Measurements from ENCODE around the gene STH.

The STH gene

DNA sequence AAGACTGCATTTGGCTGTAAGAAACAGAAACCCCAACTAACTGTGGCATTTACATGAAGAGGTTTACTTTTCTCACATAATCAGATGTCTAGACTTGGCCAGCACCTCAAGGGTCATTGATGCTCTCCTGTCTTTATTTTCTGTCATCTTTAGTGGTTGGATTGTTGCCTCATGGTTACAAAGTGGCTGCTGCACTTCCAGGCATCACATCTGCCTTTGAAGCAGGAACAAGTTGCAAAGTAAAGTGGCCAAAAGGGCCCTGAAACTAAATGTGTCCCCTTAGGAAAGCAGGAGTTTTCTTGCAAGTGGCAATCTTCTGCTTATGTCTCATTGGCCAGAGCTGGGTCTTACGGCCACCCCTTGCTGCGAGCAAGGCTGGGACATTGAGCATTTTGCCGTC lies 26.5 kb upstream of the STH start:
- TF ChIP-seq, protein P1, sequence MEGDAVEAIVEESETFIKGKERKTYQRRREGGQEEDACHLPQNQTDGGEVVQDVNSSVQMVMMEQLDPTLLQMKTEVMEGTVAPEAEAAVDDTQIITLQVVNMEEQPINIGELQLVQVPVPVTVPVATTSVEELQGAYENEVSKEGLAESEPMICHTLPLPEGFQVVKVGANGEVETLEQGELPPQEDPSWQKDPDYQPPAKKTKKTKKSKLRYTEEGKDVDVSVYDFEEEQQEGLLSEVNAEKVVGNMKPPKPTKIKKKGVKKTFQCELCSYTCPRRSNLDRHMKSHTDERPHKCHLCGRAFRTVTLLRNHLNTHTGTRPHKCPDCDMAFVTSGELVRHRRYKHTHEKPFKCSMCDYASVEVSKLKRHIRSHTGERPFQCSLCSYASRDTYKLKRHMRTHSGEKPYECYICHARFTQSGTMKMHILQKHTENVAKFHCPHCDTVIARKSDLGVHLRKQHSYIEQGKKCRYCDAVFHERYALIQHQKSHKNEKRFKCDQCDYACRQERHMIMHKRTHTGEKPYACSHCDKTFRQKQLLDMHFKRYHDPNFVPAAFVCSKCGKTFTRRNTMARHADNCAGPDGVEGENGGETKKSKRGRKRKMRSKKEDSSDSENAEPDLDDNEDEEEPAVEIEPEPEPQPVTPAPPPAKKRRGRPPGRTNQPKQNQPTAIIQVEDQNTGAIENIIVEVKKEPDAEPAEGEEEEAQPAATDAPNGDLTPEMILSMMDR (IDR thresholded peaks at IDR 0.05; ENCODE audit: poor library complexity, severe bottlenecking): no peak
- H3K36me3 ChIP-seq (ENCODE audit: low read depth): no peaks in the 10 kb centered on the region
- H3K27ac ChIP-seq (ENCODE audit: poor library complexity, severe bottlenecking): no peak overlapping the region
- H3K4me1 ChIP-seq (ENCODE audit: insufficient read depth, poor library complexity, severe bottlenecking): no peaks in the 10 kb centered on the region
- H3K9me3 ChIP-seq (ENCODE audit: severe bottlenecking): no peaks in the 10 kb centered on the region
- DNase-seq (ENCODE audit: low spot score): no peak
- no peak for ATAC-seq (ENCODE audit: low read depth)
- peaks cover 4% of the 10 kb centered on the region for H3K27me3 ChIP-seq (ENCODE audit: insufficient read depth, poor library complexity, severe bottlenecking)
- H3K4me3 ChIP-seq (ENCODE audit: severe bottlenecking): no peak overlapping the region

DNA sequence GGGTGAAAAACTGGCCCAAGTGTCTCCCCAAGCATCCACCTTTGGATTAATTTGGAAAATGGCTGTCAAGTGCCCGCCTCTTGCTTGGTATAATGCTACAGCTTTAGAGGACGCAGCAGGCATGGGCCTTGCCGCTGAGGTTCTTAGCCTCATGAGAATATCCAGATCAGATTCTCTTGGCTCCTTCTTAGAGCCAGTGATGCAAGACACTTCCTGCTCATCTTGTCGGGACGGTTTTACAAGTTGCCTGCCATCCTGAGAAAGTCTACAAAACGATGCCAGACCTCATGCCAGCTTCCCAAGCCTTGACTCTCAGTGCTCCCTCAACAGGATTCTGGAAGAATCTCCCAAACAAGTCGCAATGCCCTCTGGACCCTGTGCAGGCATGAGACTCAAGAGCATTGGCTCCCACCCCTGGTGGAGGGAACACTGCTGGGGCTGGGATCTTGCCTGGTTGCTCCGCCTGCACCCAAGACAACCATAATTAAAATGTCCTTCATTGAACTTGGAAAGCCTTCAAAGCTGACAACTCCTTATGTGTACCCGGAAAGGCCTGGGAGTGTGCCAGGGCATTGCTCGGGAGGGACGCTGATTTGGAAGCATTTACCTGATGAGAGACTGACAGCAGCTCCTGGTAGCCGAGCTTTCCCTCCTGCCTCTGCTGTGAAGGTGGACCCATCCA lies 25.8 kb upstream of the STH start:
- no peak overlapping the region for H3K4me3 ChIP-seq (ENCODE audit: severe bottlenecking)
- H3K27me3 ChIP-seq (ENCODE audit: insufficient read depth, poor library complexity, severe bottlenecking): no peaks in the 10 kb centered on the region
- no peak overlapping the region for H3K27ac ChIP-seq (ENCODE audit: poor library complexity, severe bottlenecking)
- no peaks in the 10 kb centered on the region for H3K4me1 ChIP-seq (ENCODE audit: insufficient read depth, poor library complexity, severe bottlenecking)
- no peaks in the 10 kb centered on the region for H3K9me3 ChIP-seq (ENCODE audit: severe bottlenecking)
- DNase-seq (ENCODE audit: low spot score): no peak
- H3K36me3 ChIP-seq (ENCODE audit: low read depth): no peaks in the 10 kb centered on the region
- TF ChIP-seq, protein P1 (IDR thresholded peaks at IDR 0.05; ENCODE audit: poor library complexity, severe bottlenecking): no peak
- no peak for ATAC-seq (ENCODE audit: low read depth)

- H3K27me3 ChIP-seq (ENCODE audit: insufficient read depth, poor library complexity, severe bottlenecking): no peaks in the 10 kb centered on the region
- H3K27ac ChIP-seq (ENCODE audit: poor library complexity, severe bottlenecking): no peak overlapping the region
- ATAC-seq (ENCODE audit: low read depth) (no peak), DNase-seq (ENCODE audit: low spot score) (no peak)
- no peaks in the 10 kb centered on the region for H3K9me3 ChIP-seq (ENCODE audit: severe bottlenecking)
- no peak overlapping the region for H3K4me3 ChIP-seq (ENCODE audit: severe bottlenecking)
- TF ChIP-seq, protein P1 (IDR thresholded peaks at IDR 0.05; ENCODE audit: poor library complexity, severe bottlenecking): no peak
- H3K36me3 ChIP-seq (ENCODE audit: low read depth): no peaks in the 10 kb centered on the region
- no peaks in the 10 kb centered on the region for H3K4me1 ChIP-seq (ENCODE audit: insufficient read depth, poor library complexity, severe bottlenecking)
Measured at GRCh38 chr17:45973946-45974859, 24.8 kb upstream of the STH start.

GRCh38 chr17:45974916-45975630 lies 24.0 kb upstream of the STH start:
- Histone ChIP-seq H3K36me3 (ENCODE audit: low read depth) (no peaks in the 10 kb centered on the region), H3K4me1 (ENCODE audit: insufficient read depth, poor library complexity, severe bottlenecking) (no peaks in the 10 kb centered on the region), H3K9me3 (ENCODE audit: severe bottlenecking) (no peaks in the 10 kb centered on the region), H3K4me3 (ENCODE audit: severe bottlenecking) (no peak overlapping the region), H3K27me3 (ENCODE audit: insufficient read depth, poor library complexity, severe bottlenecking) (no peaks in the 10 kb centered on the region), H3K27ac (ENCODE audit: poor library complexity, severe bottlenecking) (no peak overlapping the region)
- DNase-seq (ENCODE audit: low spot score): no peak
- TF ChIP-seq, protein P1 (IDR thresholded peaks at IDR 0.05; ENCODE audit: poor library complexity, severe bottlenecking): no peak
- no peak for ATAC-seq (ENCODE audit: low read depth)

All from RWPE2 (cell line).